ENCODE results near the gene KIZ. TPM values are rescaled to one million over a fixed set of nuclear protein-coding genes. Genes with fewer than 3 reads are reported as not detected.
A peak's percentile ranks its signal among the peaks of the same experiment; 100 is the strongest.

KIZ gene
- total RNA-seq, 1 experiment from 2014 or later: 43.6 TPM

DNA sequence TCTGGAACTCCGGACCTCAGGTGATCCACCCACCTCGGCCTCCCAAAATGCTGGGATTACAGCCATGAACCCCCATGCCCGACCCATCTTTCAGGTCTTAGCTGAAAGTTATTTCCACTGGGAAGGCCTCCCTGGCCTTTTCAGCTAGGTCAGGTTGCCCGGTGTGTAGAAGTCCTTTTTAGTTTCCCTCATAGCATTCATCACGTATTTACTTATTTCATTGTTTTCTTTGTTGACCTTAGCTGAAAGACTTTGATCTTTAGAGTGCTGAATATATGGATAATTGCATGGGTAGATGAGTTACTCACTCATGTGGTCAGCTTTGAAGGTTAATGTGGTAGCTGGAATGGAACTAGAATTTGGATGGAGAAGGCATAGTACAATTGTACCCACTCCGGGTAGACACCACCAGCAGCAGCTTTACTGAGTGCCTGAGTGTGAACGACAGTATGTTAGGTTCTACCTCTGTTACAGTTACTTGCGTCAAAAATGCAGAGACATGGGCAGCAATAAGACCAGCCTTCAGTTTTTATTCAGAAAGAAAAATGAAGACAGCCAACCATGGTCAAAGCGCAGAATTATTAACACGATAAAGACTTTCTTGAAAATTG is 9.1 kb downstream of the KIZ start:
- peaks cover 18% of the 10 kb centered on the region for H3K36me3 Mint-ChIP-seq

DNA sequence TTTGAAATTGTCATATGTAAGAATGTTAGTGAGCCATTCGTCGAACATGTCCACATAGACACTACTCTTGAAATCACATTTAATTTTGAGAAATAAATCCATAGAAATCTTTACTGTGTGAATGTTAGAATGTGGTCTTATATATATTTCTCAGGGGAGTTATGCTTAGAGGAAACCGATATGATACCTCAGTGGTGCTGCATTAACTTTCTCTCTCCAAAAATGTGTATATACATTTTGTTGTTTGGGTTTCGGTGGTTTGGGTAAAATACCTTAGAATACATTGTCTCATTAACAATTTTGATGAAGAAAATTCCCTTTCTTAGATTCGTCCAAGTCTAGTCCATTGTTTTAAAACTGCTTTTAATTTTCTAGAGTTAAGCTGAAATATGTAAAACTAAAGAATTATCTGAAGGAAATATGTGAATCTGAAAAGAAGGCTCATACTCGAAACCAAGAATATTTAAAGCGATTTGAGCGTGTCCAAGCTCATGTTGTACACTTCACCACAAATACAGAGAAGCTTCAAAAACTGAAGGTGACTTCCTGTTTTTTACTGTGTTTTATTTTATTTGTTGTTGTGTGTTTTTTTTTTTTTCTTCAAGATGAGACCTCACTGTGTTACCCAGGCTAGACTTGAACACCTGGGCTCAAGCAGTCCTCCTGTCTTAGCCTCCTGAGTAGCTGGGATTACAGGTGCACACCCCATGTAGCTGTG is 10.3 kb downstream of the KIZ start:
- POLR2A ChIA-PET: interaction anchor here (0.6 kb wide), 1 partner anchor 11 kb away, joined by 4 read pairs; no protein-coding TSS in a partner anchor
- CTCF ChIA-PET: interaction anchor here (1.0 kb wide), 1 partner anchor 276 kb away, joined by 3 read pairs; no protein-coding TSS in a partner anchor
- TF ChIP-seq, protein P1, sequence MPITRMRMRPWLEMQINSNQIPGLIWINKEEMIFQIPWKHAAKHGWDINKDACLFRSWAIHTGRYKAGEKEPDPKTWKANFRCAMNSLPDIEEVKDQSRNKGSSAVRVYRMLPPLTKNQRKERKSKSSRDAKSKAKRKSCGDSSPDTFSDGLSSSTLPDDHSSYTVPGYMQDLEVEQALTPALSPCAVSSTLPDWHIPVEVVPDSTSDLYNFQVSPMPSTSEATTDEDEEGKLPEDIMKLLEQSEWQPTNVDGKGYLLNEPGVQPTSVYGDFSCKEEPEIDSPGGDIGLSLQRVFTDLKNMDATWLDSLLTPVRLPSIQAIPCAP (CRISPR knock-in tag; IDR thresholded peaks at IDR 0.05): no peak
- no peak for TF ChIP-seq TEAD4 (CRISPR knock-in tag; IDR thresholded peaks at IDR 0.05)
- TF ChIP-seq, protein P2, sequence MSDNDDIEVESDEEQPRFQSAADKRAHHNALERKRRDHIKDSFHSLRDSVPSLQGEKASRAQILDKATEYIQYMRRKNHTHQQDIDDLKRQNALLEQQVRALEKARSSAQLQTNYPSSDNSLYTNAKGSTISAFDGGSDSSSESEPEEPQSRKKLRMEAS (CRISPR knock-in tag; IDR thresholded peaks at IDR 0.05): no peak
- no peak for TF ChIP-seq SP1 (CRISPR knock-in tag; conservative IDR thresholded peaks at IDR 0.05)
- TF ChIP-seq, protein P3, sequence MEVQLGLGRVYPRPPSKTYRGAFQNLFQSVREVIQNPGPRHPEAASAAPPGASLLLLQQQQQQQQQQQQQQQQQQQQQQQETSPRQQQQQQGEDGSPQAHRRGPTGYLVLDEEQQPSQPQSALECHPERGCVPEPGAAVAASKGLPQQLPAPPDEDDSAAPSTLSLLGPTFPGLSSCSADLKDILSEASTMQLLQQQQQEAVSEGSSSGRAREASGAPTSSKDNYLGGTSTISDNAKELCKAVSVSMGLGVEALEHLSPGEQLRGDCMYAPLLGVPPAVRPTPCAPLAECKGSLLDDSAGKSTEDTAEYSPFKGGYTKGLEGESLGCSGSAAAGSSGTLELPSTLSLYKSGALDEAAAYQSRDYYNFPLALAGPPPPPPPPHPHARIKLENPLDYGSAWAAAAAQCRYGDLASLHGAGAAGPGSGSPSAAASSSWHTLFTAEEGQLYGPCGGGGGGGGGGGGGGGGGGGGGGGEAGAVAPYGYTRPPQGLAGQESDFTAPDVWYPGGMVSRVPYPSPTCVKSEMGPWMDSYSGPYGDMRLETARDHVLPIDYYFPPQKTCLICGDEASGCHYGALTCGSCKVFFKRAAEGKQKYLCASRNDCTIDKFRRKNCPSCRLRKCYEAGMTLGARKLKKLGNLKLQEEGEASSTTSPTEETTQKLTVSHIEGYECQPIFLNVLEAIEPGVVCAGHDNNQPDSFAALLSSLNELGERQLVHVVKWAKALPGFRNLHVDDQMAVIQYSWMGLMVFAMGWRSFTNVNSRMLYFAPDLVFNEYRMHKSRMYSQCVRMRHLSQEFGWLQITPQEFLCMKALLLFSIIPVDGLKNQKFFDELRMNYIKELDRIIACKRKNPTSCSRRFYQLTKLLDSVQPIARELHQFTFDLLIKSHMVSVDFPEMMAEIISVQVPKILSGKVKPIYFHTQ (CRISPR knock-in tag; IDR thresholded peaks at IDR 0.05): no peak
- TF ChIP-seq, protein P4, sequence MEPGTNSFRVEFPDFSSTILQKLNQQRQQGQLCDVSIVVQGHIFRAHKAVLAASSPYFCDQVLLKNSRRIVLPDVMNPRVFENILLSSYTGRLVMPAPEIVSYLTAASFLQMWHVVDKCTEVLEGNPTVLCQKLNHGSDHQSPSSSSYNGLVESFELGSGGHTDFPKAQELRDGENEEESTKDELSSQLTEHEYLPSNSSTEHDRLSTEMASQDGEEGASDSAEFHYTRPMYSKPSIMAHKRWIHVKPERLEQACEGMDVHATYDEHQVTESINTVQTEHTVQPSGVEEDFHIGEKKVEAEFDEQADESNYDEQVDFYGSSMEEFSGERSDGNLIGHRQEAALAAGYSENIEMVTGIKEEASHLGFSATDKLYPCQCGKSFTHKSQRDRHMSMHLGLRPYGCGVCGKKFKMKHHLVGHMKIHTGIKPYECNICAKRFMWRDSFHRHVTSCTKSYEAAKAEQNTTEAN (CRISPR knock-in tag; IDR thresholded peaks at IDR 0.05): no peak
- no peak for TF ChIP-seq TEAD1 (CRISPR knock-in tag; IDR thresholded peaks at IDR 0.05)
- TF ChIP-seq, protein P5, sequence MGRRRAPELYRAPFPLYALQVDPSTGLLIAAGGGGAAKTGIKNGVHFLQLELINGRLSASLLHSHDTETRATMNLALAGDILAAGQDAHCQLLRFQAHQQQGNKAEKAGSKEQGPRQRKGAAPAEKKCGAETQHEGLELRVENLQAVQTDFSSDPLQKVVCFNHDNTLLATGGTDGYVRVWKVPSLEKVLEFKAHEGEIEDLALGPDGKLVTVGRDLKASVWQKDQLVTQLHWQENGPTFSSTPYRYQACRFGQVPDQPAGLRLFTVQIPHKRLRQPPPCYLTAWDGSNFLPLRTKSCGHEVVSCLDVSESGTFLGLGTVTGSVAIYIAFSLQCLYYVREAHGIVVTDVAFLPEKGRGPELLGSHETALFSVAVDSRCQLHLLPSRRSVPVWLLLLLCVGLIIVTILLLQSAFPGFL (CRISPR knock-in tag; IDR thresholded peaks at IDR 0.05; ENCODE audit: borderline replicate concordance): no peak
- no peak for TF ChIP-seq RELA (CRISPR knock-in tag; IDR thresholded peaks at IDR 0.05; ENCODE audit: borderline replicate concordance)
- TF ChIP-seq OVOL2 (CRISPR knock-in tag; IDR thresholded peaks at IDR 0.05; ENCODE audit: borderline replicate concordance): no peak
- TF ChIP-seq, protein P6, sequence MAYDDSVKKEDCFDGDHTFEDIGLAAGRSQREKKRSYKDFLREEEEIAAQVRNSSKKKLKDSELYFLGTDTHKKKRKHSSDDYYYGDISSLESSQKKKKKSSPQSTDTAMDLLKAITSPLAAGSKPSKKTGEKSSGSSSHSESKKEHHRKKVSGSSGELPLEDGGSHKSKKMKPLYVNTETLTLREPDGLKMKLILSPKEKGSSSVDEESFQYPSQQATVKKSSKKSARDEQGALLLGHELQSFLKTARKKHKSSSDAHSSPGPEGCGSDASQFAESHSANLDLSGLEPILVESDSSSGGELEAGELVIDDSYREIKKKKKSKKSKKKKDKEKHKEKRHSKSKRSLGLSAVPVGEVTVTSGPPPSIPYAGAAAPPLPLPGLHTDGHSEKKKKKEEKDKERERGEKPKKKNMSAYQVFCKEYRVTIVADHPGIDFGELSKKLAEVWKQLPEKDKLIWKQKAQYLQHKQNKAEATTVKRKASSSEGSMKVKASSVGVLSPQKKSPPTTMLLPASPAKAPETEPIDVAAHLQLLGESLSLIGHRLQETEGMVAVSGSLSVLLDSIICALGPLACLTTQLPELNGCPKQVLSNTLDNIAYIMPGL (CRISPR knock-in tag; IDR thresholded peaks at IDR 0.05): no peak
- TF ChIP-seq ZNF138 (CRISPR knock-in tag; conservative IDR thresholded peaks at IDR 0.05): no peak
- TF ChIP-seq, protein P7, sequence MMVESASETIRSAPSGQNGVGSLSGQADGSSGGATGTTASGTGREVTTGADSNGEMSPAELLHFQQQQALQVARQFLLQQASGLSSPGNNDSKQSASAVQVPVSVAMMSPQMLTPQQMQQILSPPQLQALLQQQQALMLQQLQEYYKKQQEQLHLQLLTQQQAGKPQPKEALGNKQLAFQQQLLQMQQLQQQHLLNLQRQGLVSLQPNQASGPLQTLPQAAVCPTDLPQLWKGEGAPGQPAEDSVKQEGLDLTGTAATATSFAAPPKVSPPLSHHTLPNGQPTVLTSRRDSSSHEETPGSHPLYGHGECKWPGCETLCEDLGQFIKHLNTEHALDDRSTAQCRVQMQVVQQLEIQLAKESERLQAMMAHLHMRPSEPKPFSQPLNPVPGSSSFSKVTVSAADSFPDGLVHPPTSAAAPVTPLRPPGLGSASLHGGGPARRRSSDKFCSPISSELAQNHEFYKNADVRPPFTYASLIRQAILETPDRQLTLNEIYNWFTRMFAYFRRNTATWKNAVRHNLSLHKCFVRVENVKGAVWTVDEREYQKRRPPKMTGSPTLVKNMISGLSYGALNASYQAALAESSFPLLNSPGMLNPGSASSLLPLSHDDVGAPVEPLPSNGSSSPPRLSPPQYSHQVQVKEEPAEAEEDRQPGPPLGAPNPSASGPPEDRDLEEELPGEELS (CRISPR knock-in tag; IDR thresholded peaks at IDR 0.05): no peak
- TF ChIP-seq, protein P8, sequence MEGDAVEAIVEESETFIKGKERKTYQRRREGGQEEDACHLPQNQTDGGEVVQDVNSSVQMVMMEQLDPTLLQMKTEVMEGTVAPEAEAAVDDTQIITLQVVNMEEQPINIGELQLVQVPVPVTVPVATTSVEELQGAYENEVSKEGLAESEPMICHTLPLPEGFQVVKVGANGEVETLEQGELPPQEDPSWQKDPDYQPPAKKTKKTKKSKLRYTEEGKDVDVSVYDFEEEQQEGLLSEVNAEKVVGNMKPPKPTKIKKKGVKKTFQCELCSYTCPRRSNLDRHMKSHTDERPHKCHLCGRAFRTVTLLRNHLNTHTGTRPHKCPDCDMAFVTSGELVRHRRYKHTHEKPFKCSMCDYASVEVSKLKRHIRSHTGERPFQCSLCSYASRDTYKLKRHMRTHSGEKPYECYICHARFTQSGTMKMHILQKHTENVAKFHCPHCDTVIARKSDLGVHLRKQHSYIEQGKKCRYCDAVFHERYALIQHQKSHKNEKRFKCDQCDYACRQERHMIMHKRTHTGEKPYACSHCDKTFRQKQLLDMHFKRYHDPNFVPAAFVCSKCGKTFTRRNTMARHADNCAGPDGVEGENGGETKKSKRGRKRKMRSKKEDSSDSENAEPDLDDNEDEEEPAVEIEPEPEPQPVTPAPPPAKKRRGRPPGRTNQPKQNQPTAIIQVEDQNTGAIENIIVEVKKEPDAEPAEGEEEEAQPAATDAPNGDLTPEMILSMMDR (IDR thresholded peaks at IDR 0.05): no peak
- TF ChIP-seq, protein P9, sequence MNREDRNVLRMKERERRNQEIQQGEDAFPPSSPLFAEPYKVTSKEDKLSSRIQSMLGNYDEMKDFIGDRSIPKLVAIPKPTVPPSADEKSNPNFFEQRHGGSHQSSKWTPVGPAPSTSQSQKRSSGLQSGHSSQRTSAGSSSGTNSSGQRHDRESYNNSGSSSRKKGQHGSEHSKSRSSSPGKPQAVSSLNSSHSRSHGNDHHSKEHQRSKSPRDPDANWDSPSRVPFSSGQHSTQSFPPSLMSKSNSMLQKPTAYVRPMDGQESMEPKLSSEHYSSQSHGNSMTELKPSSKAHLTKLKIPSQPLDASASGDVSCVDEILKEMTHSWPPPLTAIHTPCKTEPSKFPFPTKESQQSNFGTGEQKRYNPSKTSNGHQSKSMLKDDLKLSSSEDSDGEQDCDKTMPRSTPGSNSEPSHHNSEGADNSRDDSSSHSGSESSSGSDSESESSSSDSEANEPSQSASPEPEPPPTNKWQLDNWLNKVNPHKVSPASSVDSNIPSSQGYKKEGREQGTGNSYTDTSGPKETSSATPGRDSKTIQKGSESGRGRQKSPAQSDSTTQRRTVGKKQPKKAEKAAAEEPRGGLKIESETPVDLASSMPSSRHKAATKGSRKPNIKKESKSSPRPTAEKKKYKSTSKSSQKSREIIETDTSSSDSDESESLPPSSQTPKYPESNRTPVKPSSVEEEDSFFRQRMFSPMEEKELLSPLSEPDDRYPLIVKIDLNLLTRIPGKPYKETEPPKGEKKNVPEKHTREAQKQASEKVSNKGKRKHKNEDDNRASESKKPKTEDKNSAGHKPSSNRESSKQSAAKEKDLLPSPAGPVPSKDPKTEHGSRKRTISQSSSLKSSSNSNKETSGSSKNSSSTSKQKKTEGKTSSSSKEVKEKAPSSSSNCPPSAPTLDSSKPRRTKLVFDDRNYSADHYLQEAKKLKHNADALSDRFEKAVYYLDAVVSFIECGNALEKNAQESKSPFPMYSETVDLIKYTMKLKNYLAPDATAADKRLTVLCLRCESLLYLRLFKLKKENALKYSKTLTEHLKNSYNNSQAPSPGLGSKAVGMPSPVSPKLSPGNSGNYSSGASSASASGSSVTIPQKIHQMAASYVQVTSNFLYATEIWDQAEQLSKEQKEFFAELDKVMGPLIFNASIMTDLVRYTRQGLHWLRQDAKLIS (CRISPR knock-in tag; IDR thresholded peaks at IDR 0.05; ENCODE audit: borderline replicate concordance): no peak

More for the DNA sequence above, 9.1 kb downstream of the KIZ start:
- no peak overlapping the region for H3K4me3 Mint-ChIP-seq
- H3K4me1 Mint-ChIP-seq: peaks cover 38% of the 10 kb centered on the region
- POLR2A ChIA-PET: no interaction called here
- ATAC-seq (no peak), DNase-seq (ENCODE audit: low spot score) (no peak)
- no peak overlapping the region for H3K27ac Mint-ChIP-seq
- CTCF ChIA-PET: interaction anchor here (1.0 kb wide), 1 partner anchor 9 kb away, joined by 4 read pairs; the partner anchor contains the start of gene KIZ
- no peaks in the 10 kb centered on the region for H3K27me3 Mint-ChIP-seq (ENCODE audit: low read depth)
- no peaks in the 10 kb centered on the region for H3K9me3 Mint-ChIP-seq
- peak; percentile 83 for TF ChIP-seq GABPB1 (CRISPR knock-in tag; IDR thresholded peaks at IDR 0.05)
- TF ChIP-seq MYBL2 (CRISPR knock-in tag; IDR thresholded peaks at IDR 0.05): no peak

More for the DNA sequence above, 10.3 kb downstream of the KIZ start:
- Mint-ChIP-seq H3K27me3 (ENCODE audit: low read depth) (no peaks in the 10 kb centered on the region), H3K4me3 (no peak overlapping the region), H3K36me3 (peaks cover 21% of the 10 kb centered on the region), H3K27ac (peak overlapping the region; percentile 76), H3K9me3 (no peaks in the 10 kb centered on the region), H3K4me1 (peaks cover 26% of the 10 kb centered on the region)
- DNase-seq (ENCODE audit: low spot score): no peak
- ATAC-seq: no peak
